Suprapubic skin (tissue), 4 donors: ENCODE data around the gene MED17.

ENCODE experiments used
- EP300 ChIP-seq: sonication (generic); formaldehyde crosslinking; IDR thresholded peaks from one replicate; pipeline ENCODE4 v1.6.1; 2017; ENCODE audit warnings: antibody characterized with exemption
- POLR2A ChIP-seq, 2 donors: fragments of 450-650 bp; IDR thresholded peaks; one replicate each; pipeline ENCODE4 v1.6.1; 2017; ENCODE audit warnings: antibody characterized with exemption in 2 of 2, mild to moderate bottlenecking in 2 of 2, moderate library complexity in 2 of 2
- POLR2AphosphoS5 ChIP-seq, 3 donors: sonication (generic); formaldehyde crosslinking; IDR thresholded peaks; one replicate each; pipeline ENCODE4 v1.6.1; 2017; ENCODE audit warnings: antibody characterized with exemption in 3 of 3
- TF ChIP-seq, protein P1 (sequence below), 2 donors: fragments of 200-600 bp in 1 of 2; fragments of 450-650 bp in 1 of 2; sonication (generic) in 1 of 2; IDR thresholded peaks; one replicate each; pipeline ENCODE4 v1.5.1; 2016 to 2019; ENCODE audit warnings: antibody characterized with exemption in 2 of 2, mild to moderate bottlenecking in 1 of 2, moderate library complexity in 1 of 2

DNA sequence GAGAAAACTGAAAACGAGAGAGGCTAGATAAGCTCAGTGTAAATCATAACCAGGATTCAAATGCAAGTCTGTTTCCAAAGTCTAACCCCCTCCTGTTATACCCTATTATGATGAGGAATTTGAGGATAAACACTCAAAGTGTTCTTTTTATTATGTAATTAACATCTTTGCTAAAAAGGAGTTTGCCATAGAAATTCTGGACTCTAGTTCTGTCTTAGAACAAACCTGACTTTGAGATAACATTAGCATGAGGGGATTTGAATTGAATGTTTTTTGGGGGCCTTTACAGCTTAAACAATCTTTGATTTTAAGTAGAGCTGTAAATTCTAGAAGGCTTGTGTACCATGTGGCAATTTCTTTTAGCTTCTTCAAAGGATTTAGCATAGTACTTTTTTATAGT lies 33.1 kb upstream of the MED17 start:
- TF ChIP-seq, protein P1, sequence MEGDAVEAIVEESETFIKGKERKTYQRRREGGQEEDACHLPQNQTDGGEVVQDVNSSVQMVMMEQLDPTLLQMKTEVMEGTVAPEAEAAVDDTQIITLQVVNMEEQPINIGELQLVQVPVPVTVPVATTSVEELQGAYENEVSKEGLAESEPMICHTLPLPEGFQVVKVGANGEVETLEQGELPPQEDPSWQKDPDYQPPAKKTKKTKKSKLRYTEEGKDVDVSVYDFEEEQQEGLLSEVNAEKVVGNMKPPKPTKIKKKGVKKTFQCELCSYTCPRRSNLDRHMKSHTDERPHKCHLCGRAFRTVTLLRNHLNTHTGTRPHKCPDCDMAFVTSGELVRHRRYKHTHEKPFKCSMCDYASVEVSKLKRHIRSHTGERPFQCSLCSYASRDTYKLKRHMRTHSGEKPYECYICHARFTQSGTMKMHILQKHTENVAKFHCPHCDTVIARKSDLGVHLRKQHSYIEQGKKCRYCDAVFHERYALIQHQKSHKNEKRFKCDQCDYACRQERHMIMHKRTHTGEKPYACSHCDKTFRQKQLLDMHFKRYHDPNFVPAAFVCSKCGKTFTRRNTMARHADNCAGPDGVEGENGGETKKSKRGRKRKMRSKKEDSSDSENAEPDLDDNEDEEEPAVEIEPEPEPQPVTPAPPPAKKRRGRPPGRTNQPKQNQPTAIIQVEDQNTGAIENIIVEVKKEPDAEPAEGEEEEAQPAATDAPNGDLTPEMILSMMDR (IDR thresholded peaks at IDR 0.05), result no peak
- no peak for TF ChIP-seq POLR2A (IDR thresholded peaks at IDR 0.05)
- TF ChIP-seq POLR2AphosphoS5 (IDR thresholded peaks at IDR 0.05), result no peak
- no peak for TF ChIP-seq EP300
